NCI-H748 treated with DMSO at 0.1 percent for 48 hours (cell line): ENCODE data around the gene ABHD17A.

ENCODE experiments used
- DNase-seq: peaks from one replicate; lab custom pipeline; 2025; lab: John Stamatoyannopoulos, UW

ABHD17A gene

GRCh38 chr19:1852581-1853128, 32.6 kb downstream of the ABHD17A start:
- DNase-seq: no peak

- DNase-seq: no peak
Measured at GRCh38 chr19:1851654-1852580, 33.4 kb downstream of the ABHD17A start.

- no peak for DNase-seq
Measured at GRCh38 chr19:1850809-1851653, 34.3 kb downstream of the ABHD17A start.

GRCh38 chr19:1849886-1850398, 35.4 kb downstream of the ABHD17A start:
- DNase-seq: no peak

- DNase-seq: no peak
Measured at GRCh38 chr19:1849132-1849474, 36.2 kb downstream of the ABHD17A start.

- DNase-seq: peak; percentile 82
Measured at GRCh38 chr19:1848399-1849131, 36.7 kb downstream of the ABHD17A start, which contains the start of gene REXO1. REXO1 (minus strand) TSS chr19:1848483; CDS start chr19:1848358, 125 bp downstream.

GRCh38 chr19:1847684-1848398, 37.5 kb downstream of the ABHD17A start:
- no peak for DNase-seq

- no peak for DNase-seq
Measured at GRCh38 chr19:1847348-1847683, 38.0 kb downstream of the ABHD17A start.

GRCh38 chr19:1846517-1847204, 38.6 kb downstream of the ABHD17A start:
- DNase-seq: no peak

GRCh38 chr19:1845642-1846041, 39.7 kb downstream of the ABHD17A start:
- DNase-seq: no peak

GRCh38 chr19:1845125-1845515, 40.2 kb downstream of the ABHD17A start:
- no peak for DNase-seq

GRCh38 chr19:1844513-1845124, 40.7 kb downstream of the ABHD17A start:
- DNase-seq: no peak

GRCh38 chr19:1843646-1844394, 41.5 kb downstream of the ABHD17A start:
- DNase-seq: no peak

GRCh38 chr19:1843116-1843515, 42.2 kb downstream of the ABHD17A start:
- no peak for DNase-seq

- no peak for DNase-seq
Measured at GRCh38 chr19:1841209-1841924, 43.9 kb downstream of the ABHD17A start.

GRCh38 chr19:1840541-1841115, 44.7 kb downstream of the ABHD17A start:
- no peak for DNase-seq

GRCh38 chr19:1839658-1840540, 45.4 kb downstream of the ABHD17A start:
- DNase-seq: no peak
